ENCODE data around the gene ATP6V1F. TPM values are rescaled to one million over a fixed set of nuclear protein-coding genes. Genes with fewer than 3 reads are reported as not detected.

ATP6V1F gene
- total RNA-seq, 4 donors from 2014 or later, result 103 to 148 (median 130) TPM

DNA sequence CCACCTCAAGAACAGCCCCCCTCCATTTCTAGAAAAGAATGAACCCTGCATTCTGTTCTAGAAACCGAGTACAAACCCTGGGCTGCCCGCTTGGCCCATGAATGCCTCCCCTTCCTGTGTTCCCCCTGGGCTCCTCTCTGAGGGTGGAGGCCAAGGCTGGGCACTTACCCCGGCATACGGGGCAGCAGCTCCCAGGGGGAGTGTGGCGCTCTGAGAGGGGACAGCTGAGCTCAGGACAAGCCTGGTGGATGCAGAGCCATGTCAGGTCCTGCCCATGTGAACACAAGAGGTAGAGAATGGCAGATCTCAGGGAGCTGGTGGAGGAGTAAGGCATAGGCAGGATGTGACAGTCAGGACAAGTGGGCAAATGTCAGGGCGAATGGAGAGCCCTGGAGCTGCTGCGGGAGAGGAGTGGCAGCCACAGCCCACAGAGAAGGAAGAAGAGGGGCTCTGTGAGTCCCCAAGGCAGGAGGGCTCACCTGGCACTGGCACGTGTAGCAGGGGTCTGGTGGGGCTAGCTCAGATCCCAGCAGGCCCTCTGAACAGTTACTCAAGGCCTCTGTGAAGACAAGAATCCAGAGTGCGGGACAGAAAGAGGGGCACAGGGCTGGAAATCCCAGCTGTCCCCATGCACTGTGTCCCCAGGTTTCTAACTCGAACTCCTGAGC, 18.9 kb downstream of the ATP6V1F start:
- Histone ChIP-seq H3K4me1 (peaks cover 0 to 11% (median 0%) of the 10 kb centered on the region in 3 donors), H3K4me3 (no peak overlapping the region), H3K27ac (no peak overlapping the region), H3K36me3 (no peaks in the 10 kb centered on the region), H3K9me3 (no peaks in the 10 kb centered on the region), H3K27me3 (peaks cover 0 to 14% (median 0%) of the 10 kb centered on the region in 4 donors)
- no peak for TF ChIP-seq POLR2A (IDR thresholded peaks at IDR 0.05)
- no peak for TF ChIP-seq CTCF (IDR thresholded peaks at IDR 0.05)
- intact Hi-C loops (cut with DNase I), result no loop called here
- WGBS, 2 donors, result 72 to 87% methylated on average over 5 to 6 of the region's 10 CpGs
- DNase-seq, result no peak

DNA sequence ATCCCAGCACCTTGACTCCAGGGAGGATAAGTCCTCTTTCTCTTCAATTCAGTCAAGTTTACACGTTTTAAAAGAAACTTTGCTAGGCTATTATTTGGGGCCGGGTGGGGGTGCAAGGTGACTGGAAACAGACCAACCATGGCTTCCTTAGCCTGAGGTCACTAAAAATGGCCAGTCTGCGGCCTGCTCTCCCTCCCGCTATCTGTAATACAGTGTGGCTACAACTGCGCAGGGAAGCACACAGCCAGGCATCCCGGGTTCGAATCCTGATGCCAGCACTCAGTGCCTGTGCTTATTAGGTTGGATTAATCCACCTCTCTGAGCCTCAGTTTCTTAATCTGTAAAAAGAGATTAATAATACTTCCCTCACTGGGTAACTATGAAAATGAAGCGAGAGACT, 19.5 kb downstream of the ATP6V1F start:
- Histone ChIP-seq H3K27me3 (peaks cover 0 to 20% (median 0%) of the 10 kb centered on the region in 4 donors), H3K36me3 (no peaks in the 10 kb centered on the region), H3K4me1 (peaks cover 0 to 9% (median 0%) of the 10 kb centered on the region in 3 donors), H3K27ac (no peak overlapping the region), H3K9me3 (no peaks in the 10 kb centered on the region), H3K4me3 (no peak overlapping the region)
- DNase-seq, result no peak
- TF ChIP-seq CTCF (IDR thresholded peaks at IDR 0.05) (no peak), POLR2A (IDR thresholded peaks at IDR 0.05) (no peak)
- intact Hi-C loops (cut with DNase I), result no loop called here
- 81 to 86% methylated on average over 7 to 8 of the region's 8 CpGs for whole genome bisulfite sequencing, 2 donors

DNA sequence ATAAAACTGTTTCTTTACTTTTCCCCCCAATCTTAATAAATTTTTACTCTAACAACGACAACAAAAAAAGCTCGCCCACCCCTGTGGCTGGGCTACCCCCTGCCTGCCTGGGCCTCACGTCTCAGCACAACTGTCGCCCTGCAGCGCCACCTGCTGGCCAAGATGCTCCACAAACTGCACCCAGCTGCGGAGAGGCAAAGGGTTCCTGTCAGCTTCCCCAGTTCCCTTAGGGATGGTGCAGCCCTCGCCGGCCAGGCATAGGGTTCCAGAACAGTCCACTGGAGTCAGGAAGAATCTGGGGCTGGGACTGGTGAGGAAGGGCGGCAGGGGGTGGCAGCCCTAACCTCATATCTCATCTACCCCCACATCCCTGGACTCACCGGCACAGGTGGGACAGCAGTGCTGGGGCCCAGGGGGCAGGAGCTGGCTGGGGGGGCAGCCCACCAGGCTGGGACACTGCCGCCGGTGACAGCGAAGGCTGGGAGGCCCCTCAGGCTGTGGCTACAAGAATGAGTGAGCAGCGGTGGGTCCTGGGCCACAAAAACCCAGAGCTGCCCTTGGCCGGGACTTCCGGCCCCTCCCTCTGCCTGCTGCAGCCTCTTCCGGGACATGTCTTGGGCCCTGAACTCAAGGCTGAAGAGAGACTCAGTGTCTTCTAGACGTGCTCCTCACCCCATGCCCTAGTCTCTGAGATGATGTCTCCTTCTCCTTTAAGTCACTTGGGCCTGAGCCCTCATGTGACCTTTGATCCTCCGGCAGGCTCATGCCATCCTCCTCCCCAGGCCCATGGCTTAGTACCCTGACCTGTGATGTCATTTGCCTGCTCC, 21.2 kb downstream of the ATP6V1F start:
- DNase-seq, result peak; percentile 13
- Histone ChIP-seq H3K4me1 (peaks cover 0 to 11% (median 0%) of the 10 kb centered on the region in 3 donors), H3K27me3 (peaks cover 0 to 20% (median 0%) of the 10 kb centered on the region in 4 donors), H3K36me3 (no peaks in the 10 kb centered on the region), H3K27ac (no peak overlapping the region), H3K9me3 (no peaks in the 10 kb centered on the region), H3K4me3 (peak overlapping the region in 2 of 4 donors; percentile 25 to 43)
- TF ChIP-seq CTCF (IDR thresholded peaks at IDR 0.05) (peak; percentile 88 to 96 (median 93)), POLR2A (IDR thresholded peaks at IDR 0.05) (no peak)
- intact Hi-C loops (cut with DNase I), result no loop called here
- 29 to 41% methylated on average over 10 to 11 of the region's 19 CpGs for WGBS, 2 donors

DNA sequence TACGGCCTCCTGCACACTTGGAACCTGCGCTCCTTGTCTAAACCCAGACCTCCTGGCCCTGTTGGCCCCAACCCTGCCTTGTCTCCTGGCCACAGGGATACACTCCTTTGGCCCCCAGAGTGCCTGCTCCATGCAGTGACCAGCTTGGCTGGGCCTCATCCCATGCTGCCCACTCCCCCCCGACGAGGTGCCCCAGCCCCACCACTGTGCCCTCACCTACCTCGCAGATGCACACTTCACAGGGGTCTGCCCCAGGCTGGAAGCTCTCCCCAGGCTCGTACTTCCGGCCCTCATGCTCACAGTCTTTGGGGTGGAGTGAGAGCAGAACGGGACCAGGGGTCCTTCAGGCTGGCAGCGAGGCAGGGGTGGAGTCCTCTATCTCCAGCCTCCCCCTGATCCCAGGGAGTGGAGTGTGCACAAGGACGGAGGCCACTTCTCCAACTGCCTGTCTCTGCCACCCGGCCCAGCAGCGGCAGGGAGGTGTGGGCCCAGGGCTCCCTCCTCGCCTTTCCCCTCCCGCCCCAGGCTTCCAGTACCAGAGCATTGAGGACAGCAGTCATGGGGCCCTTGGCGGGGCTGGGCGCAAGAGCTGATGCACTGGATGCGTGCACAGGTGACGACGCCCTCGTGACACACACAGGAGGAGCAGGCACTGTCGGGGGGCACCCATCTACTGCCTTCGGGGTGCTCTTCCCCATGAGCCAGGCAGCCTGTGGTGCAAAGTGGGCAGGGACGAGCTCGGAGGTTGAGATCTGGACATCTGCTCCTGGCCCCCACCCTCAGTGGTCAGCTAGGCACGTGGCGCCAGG, 22.1 kb downstream of the ATP6V1F start:
- DNase-seq, result no peak
- 77 to 78% methylated on average over 11 to 12 of the region's 26 CpGs for WGBS, 2 donors

More for the DNA sequence above, 22.1 kb downstream of the ATP6V1F start:
- no peaks in the 10 kb centered on the region for H3K36me3 ChIP-seq
- H3K4me1 ChIP-seq, result peaks cover 0 to 18% (median 0%) of the 10 kb centered on the region in 3 donors
- no peaks in the 10 kb centered on the region for H3K9me3 ChIP-seq
- H3K4me3 ChIP-seq, result no peak overlapping the region
- TF ChIP-seq CTCF (IDR thresholded peaks at IDR 0.05), result no peak
- TF ChIP-seq POLR2A (IDR thresholded peaks at IDR 0.05), result no peak
- no peak overlapping the region for H3K27ac ChIP-seq
- intact Hi-C loops (cut with DNase I), result no loop called here
- peaks cover 0 to 20% (median 0%) of the 10 kb centered on the region in 4 donors for H3K27me3 ChIP-seq
